ENCODE measurements around the gene MRPL23.

The MRPL23 gene

DNA sequence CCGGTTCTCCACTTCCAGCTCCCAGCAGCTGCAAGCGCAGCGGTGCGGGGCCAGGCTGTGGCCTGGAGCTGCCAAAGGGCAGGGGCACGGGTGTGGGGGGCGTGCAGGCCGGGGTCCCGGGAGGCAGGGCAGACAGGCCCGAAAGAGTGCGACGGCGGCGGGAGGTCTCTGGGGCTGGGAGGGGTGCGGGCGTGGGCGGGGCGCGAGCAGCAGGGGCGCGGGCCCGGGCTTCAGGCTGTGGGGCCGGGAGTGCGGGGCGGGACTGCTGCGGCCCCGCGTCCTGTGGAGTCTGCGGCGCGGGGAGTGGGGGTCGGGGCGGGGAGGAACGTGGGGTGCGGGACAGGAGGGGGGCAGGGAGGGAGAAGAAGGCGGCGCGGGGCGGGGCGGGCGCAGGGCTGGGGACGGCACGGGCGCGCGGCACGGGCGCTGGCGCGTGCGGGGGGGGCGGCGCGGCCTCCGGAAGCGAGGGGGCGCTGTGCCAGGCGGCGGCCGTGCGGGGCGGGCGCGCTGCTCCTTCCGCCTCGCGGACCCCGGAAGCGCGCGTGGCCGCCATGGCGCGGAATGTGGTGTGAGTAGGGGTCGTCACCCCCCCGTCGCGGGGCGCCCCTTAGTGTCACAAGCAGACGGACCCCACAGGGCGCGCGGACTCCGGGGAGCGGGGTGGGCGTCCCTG lies at the start of gene MRPL23:
MRPL23 (plus strand) TSS at position 521 of the 673 bp plus-strand sequence; CDS start at position 552, 31 bp downstream.
- DNase-seq (ENCODE audit: low spot score): no peak

DNA sequence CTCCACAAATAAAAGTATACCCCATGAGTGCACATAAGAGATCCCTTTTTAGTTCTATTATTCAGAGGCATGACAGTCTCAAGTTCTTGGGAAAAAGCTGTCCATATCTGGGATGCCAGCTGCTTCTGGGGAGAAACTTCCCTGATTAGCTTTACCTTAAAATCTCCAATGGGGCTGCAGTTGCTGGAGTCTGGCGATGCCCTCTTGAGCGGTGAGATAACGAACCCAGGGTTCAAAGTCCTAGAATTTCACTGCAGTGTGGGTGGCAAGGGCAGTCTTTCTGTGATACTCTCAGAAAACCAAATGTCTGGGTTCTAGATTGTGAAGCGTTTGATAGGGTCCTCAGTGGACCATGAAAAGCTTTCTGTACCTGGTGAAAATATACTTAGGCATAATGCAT lies 48.0 kb upstream of the MRPL23 start:
- DNase-seq (ENCODE audit: low spot score): no peak

DNA sequence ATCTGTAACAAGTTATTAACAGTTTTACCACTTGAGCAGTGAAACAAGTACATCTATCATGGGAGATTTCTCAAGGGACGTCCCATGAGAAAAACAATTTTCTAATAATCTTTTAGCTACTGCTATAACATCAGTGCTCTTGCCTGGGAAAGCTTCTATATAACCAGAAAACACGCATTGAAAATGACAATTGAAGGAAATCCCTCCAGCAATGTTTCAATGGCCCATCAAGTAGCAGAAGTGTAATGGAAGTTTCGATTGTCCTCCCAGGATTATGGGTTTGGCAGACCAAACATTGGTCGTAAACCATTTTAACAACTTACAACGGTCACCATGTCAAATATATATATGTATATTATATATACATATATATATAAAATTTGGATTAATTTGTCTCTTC lies 47.4 kb upstream of the MRPL23 start:
- DNase-seq (ENCODE audit: low spot score): no peak

- DNase-seq (ENCODE audit: low spot score): no peak
Measured at GRCh38 chr11:1906181-1906580, 41.0 kb upstream of the MRPL23 start.

GRCh38 chr11:1906611-1907423 lies 40.3 kb upstream of the MRPL23 start:
- DNase-seq (ENCODE audit: low spot score): no peak

DNA sequence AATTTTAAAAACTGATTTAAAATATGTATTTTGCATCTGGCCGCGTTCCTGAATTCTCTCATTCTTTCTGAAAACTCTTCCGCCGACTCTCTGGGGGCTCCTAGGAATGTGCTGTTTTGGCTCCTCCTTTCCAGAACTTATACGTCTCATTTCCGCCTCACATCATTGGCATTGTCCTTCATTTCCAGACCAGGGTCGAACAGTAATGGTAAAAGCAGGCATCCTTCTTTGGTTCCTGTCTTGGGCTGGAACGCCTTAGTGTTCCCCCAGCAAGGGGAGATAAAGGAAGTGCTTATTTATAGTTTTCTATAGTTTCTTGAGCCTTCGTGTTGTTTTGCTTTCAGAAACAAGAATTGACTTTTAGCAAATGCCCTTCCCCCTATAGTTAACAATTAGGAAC lies 38.5 kb upstream of the MRPL23 start:
- no peak for DNase-seq (ENCODE audit: low spot score)

- DNase-seq (ENCODE audit: low spot score): no peak
Measured at GRCh38 chr11:1909524-1909923, 37.6 kb upstream of the MRPL23 start.

DNA sequence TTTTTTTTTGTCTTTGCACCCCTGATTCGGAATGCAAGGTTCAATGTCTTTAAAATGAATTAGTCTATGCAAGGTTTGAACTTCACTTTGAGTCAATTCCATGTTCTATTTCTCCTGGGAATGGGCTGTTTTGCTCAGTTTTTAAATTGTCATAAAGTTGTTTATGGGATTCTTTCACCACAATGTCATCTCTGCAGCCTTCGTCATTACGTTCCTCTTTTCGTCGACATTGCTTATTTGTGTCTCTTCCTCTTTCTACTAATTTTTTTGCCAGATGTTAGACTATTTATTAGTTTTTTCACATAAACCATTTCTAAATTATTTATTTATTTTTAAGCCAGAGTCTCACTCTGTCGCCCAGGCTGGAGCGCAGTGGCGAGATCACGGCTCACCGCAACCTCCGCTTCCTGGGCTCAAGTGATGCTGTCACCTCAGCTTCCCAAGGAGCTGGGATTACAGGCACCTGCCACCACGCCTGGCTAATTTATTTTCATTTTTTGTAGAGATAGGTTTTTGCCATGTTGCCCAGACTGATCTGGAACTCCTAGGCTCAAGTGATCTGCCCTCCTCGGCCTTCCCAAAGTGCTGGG lies 34.7 kb upstream of the MRPL23 start:
- DNase-seq (ENCODE audit: low spot score): peak; percentile 3

DNA sequence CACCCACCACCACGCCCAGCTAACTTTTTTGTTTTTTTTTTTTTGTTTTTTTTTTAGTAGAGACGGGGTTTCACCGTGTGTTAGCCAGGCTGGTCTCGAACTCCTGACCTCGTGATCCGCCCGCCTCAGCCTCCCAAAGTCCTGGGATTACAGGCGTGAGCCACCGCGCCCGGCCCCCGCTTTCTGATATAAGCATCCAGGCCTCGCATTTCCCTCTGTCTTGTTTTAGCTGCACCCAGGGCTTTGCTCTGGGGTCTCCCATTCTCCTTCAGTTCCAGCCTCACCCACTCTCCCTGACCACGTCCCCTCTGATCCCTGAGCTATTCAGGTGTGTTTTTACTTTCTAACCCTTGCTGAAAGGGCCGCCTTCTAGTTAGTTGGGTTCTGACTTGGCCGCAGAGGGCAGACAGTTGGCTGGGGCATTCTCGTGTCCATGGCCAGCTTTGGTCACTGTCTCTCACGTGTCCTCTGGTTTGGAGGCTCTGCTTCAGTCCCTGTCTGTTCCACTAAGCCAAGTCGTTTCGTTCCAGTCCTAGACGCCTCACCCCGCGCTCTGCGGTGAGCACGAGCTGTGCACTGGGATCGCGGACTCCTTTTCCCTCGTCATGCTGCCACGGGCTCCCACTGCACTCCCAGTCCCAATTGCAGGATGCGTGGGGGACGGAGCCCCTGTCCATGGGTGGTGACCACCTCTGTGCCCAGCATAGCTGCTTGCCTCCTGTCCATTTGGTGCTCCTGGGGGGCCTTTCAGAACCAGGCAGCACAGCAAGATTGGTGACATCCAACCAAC lies 33.7 kb upstream of the MRPL23 start:
- no peak for DNase-seq (ENCODE audit: low spot score)

DNA sequence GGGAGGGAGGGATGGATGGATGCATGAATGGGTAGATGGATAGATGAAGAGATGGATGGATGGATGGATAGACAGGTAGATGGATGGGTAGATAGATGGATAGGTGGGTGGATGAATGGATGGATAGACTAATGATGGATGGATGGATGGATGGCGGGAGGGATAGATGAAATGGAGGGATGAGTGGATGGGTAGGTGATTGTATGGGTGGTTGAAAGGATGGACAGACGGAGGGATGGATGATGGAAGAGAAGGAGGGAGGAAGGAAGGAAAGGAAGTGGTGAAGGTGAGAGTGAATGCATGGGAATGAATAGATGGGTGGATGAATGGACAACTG lies 31.4 kb upstream of the MRPL23 start:
- DNase-seq (ENCODE audit: low spot score): no peak

GRCh38 chr11:1916132-1916985 lies 30.8 kb upstream of the MRPL23 start:
- DNase-seq (ENCODE audit: low spot score): no peak

GRCh38 chr11:1916986-1917522 lies 30.1 kb upstream of the MRPL23 start:
- no peak for DNase-seq (ENCODE audit: low spot score)

- no peak for DNase-seq (ENCODE audit: low spot score)
Measured at GRCh38 chr11:1917523-1918435, 29.4 kb upstream of the MRPL23 start.

- no peak for DNase-seq (ENCODE audit: low spot score)
Measured at GRCh38 chr11:1918436-1919315, 28.5 kb upstream of the MRPL23 start.

- DNase-seq (ENCODE audit: low spot score): no peak
Measured at GRCh38 chr11:1919391-1920127, 27.6 kb upstream of the MRPL23 start, which contains the start of gene TNNT3. TNNT3 (plus strand) TSS chr11:1919703; CDS start chr11:1922875, 3,172 bp downstream.

DNA sequence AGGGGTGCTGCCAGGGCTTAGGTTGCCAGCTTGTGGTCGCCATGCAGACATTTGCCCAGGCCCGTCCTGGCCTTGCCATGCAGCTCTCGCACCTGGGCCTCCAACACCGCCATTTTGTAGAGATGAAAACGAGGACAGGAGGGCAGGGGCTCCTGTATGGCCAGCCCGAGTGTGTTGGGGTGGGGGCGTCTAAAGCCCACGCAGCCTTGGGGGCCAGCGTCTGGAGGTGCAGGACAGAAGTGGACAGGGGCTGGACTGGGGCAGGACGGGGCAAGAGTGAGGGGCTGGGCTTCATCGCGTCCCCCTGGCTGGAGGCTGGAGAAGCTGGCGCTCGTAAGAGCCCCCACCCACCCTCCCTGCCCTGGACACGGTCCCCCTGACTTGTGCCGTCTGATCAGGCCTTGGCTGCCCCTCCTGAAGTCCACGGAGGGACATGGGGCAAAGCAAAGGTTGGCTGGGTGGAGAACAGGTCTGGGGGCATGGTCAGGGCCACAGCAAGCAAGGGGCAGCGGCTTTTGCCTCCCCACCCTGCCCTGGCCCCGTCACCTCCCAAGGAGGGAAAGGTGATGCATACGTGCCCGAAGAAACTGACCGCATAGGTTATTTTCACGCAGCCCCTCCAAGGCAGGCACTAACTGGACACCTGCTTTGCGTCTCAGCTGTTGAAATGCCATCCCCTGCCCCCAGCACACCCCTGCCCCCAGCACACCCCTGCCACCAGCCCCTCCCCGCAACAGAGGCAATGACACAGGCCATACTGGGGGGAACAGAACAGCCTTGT lies 26.8 kb upstream of the MRPL23 start:
- DNase-seq (ENCODE audit: low spot score): no peak

- DNase-seq (ENCODE audit: low spot score): no peak
Measured at GRCh38 chr11:1920909-1921573, 26.1 kb upstream of the MRPL23 start.

Measured in pons (tissue), 1 donor.